Endothelial cell of umbilical vein (primary cell): ENCODE measurements around the gene FOLR3. TPM values are rescaled to one million over a fixed set of nuclear protein-coding genes. Genes with fewer than 3 reads are reported as not detected.

ENCODE experiments used
- BruUV-seq: library from RNA; stranded (reverse); fragments of 400-500 nt; replicated peaks from 2 replicates; lab custom pipeline; 2021; lab: Mats Ljungman, UMichigan
- CTCF ChIA-PET: fragments of 300-600, 350-600 bp; sonication (Branson Sonifier 250); formaldehyde crosslinking; loops from one replicate; lab custom pipeline; 2021; ENCODE audit warnings: antibody characterized with exemption, inconsistent platforms; lab: Charles Lee
- POLR2A ChIA-PET: fragments of 300-600, 350-600 bp; sonication (Branson Sonifier 250); formaldehyde crosslinking; loops from one replicate; lab custom pipeline; 2021; ENCODE audit warnings: antibody characterized with exemption, inconsistent platforms; lab: Charles Lee
- DNase-seq: peaks from one replicate; pipeline ENCODE4 v3.0.0-alpha.2; 2011; ENCODE audit warnings: low read depth, low spot score
- FAIRE-seq: peaks from 2 replicates; lab custom pipeline; 2011; peaks lifted over from hg19 to GRCh38; lab: Jason Lieb, UNC
- H2AFZ ChIP-seq: 2 replicates; pipeline ENCODE4 v1.6.0; 2012; ENCODE audit warnings: low read depth, low read length, control low read depth, inconsistent platforms
- H3K27ac ChIP-seq: 2 replicates; pipeline ENCODE4 v1.5.1; 2011; ENCODE audit warnings: low read depth, mild to moderate bottlenecking, control low read depth, low read length, moderate library complexity; ENCODE audit not compliant: insufficient read depth
- H3K27me3 ChIP-seq, 2 experiments: 2 replicates each; pipeline versions ENCODE4 v1.6.0 to v1.6.1; 2011; ENCODE audit warnings: low read length in 2 of 2, mixed read lengths in 1 of 2; ENCODE audit not compliant: control insufficient read depth in 2 of 2, insufficient read depth in 2 of 2
- H3K36me3 ChIP-seq, 2 experiments: 2 replicates in 1 of 2; 3 replicates in 1 of 2; pipeline ENCODE4 v1.5.1; 2011; ENCODE audit warnings: low read length in 2 of 2, mild to moderate bottlenecking in 1 of 2, moderate library complexity in 1 of 2; ENCODE audit not compliant: control insufficient read depth in 2 of 2, insufficient read depth in 2 of 2; ENCODE audit errors: extremely low read depth in 1 of 2
- H3K4me1 ChIP-seq: 3 replicates; pipeline ENCODE4 v1.5.1; 2011; ENCODE audit warnings: mild to moderate bottlenecking, low read length; ENCODE audit not compliant: control insufficient read depth, insufficient read depth; ENCODE audit errors: extremely low read depth
- H3K4me2 ChIP-seq: 2 replicates; pipeline ENCODE4 v1.6.1; 2011; ENCODE audit warnings: low read length, control low read depth, mixed read lengths; ENCODE audit not compliant: insufficient read depth
- H3K4me3 ChIP-seq, 3 experiments: fragments of 200-600 bp in 1 of 3; sonication (generic), shearing (Covaris generic) in 1 of 3; replicated peaks in 1 of 3; 2 replicates each; pipeline ENCODE4 v1.5.1; 2011 to 2016; ENCODE audit warnings: control low read depth in 3 of 3, low read length in 3 of 3, mild to moderate bottlenecking in 2 of 3, inconsistent platforms in 1 of 3, low read depth in 1 of 3, moderate library complexity in 1 of 3; ENCODE audit not compliant: insufficient read depth in 1 of 3
- H3K79me2 ChIP-seq: 2 replicates; pipeline ENCODE4 v1.6.0; 2012; ENCODE audit warnings: low read length, inconsistent platforms; ENCODE audit not compliant: control insufficient read depth, insufficient read depth
- H3K9ac ChIP-seq: replicated peaks from 2 replicates; pipeline ENCODE3; 2011; ENCODE audit warnings: low read length, control low read depth; ENCODE audit not compliant: insufficient read depth; ENCODE audit errors: extremely low read depth
- H3K9me1 ChIP-seq: replicated peaks from 3 replicates; pipeline ENCODE4 v1.6.0; 2011; ENCODE audit warnings: mild to moderate bottlenecking, low read length; ENCODE audit not compliant: control insufficient read depth, insufficient read depth; ENCODE audit errors: extremely low read depth
- H3K9me3 ChIP-seq: replicated peaks from 2 replicates; pipeline ENCODE4 v1.5.1; 2012; ENCODE audit warnings: low read length, inconsistent platforms; ENCODE audit not compliant: control insufficient read depth, insufficient read depth
- H4K20me1 ChIP-seq: replicated peaks from 2 replicates; pipeline ENCODE3; 2011; ENCODE audit warnings: mild to moderate bottlenecking, low read length; ENCODE audit not compliant: control insufficient read depth, insufficient read depth; ENCODE audit errors: extremely low read depth
- CTCF ChIP-seq, 2 donors: IDR thresholded peaks; 1 replicate in 1 of 2; 2 replicates in 1 of 2; pipeline ENCODE4 v1.5.1; 2011; ENCODE audit warnings: low read length in 2 of 2, mild to moderate bottlenecking in 2 of 2, moderate library complexity in 2 of 2, control low read depth in 1 of 2, inconsistent platforms in 1 of 2, low read depth in 1 of 2; ENCODE audit not compliant: insufficient read depth in 1 of 2; ENCODE audit errors: extremely low read depth in 1 of 2
- EZH2 ChIP-seq: IDR thresholded peaks from 2 replicates; pipeline ENCODE4 v1.6.1; 2012; ENCODE audit warnings: borderline replicate concordance, low read depth, mild to moderate bottlenecking, moderate library complexity, low read length, inconsistent platforms; ENCODE audit not compliant: severe bottlenecking
- FOS ChIP-seq: IDR thresholded peaks from 2 replicates; pipeline ENCODE4 v1.6.1; 2011; ENCODE audit warnings: mild to moderate bottlenecking, low read length, moderate library complexity, borderline replicate concordance; ENCODE audit not compliant: insufficient read depth
- GATA2 ChIP-seq: IDR thresholded peaks from 2 replicates; pipeline ENCODE4 v1.7.0; 2011; ENCODE audit warnings: low read depth, mild to moderate bottlenecking, moderate library complexity, mixed read lengths, low read length; ENCODE audit not compliant: insufficient read length, insufficient read depth
- JUN ChIP-seq: IDR thresholded peaks from 2 replicates; pipeline ENCODE4 v1.6.1; 2011; ENCODE audit warnings: borderline replicate concordance, low read depth; ENCODE audit not compliant: insufficient read length, insufficient read depth
- MAX ChIP-seq: IDR thresholded peaks from 2 replicates; pipeline ENCODE4 v1.6.1; 2011; ENCODE audit not compliant: insufficient read depth, insufficient read length
- MYC ChIP-seq: IDR thresholded peaks from one replicate; pipeline ENCODE4 v1.6.1; 2011; ENCODE audit warnings: mild to moderate bottlenecking, low read depth, low read length
- POLR2A ChIP-seq: IDR thresholded peaks from 2 replicates; pipeline ENCODE4 v1.6.1; 2012; ENCODE audit warnings: low read depth, mild to moderate bottlenecking, control low read depth, low read length
- POLR2AphosphoS5 ChIP-seq: IDR thresholded peaks from 2 replicates; pipeline ENCODE4 v1.6.1; 2012; ENCODE audit warnings: low read depth, mild to moderate bottlenecking, control low read depth, low read length, moderate library complexity; ENCODE audit not compliant: insufficient read depth
- dilution Hi-C: fragments of 300-500 bp; cut with MboI; formaldehyde crosslinking; loops from one replicate; pipeline ENCODE4 v1.15.0; 2019; ENCODE audit warnings: low sequenced_read_pairs; ENCODE audit not compliant: extremely low pct_ligation_motif_present
- intact Hi-C: fragments of 100-400 bp; cut with micrococcal nuclease; formaldehyde crosslinking; loops from one replicate; pipeline ENCODE4 v1.10.0; 2022
- polyA plus RNA-seq, 4 experiments: library from polyadenylated mRNA; depleted of rRNA in 3 of 4; stranded (reverse) in 3 of 4; unstranded in 1 of 4; fragments of >200 nt; gene quantifications; 2 replicates each; pipeline versions ENCODE4 v1.2.1 to v1.2.3, GENCODE V29; 2011 to 2012; ENCODE audit warnings: missing spikeins in 1 of 4
- total RNA-seq: library from RNA; stranded (reverse); gene quantifications from 2 replicates; pipeline ENCODE4 v1.2.3, GENCODE V29; 2021

FOLR3 gene
- total and polyA plus RNA-seq, 2 donors (not counting 3 experiments of a cell fraction or from before 2014, with no cell fraction given) = not detected

GRCh38 chr11:72135891-72136683 is 562 bp downstream of the FOLR3 start:
- Histone ChIP-seq H4K20me1 (no peaks in the 10 kb centered on the region), H3K4me1 (no peaks in the 10 kb centered on the region), H3K27ac (no peak overlapping the region), H3K4me2 (no peak overlapping the region), H3K36me3 (no peaks in the 10 kb centered on the region), H3K9ac (no peak overlapping the region), H3K4me3 (no peak overlapping the region), H2AFZ (no peak overlapping the region), H3K9me3 (no peaks in the 10 kb centered on the region), H3K27me3 (peaks cover 6% of the 10 kb centered on the region in 2 experiments), H3K79me2 (no peaks in the 10 kb centered on the region), H3K9me1 (no peaks in the 10 kb centered on the region)
- POLR2A ChIA-PET = no interaction called here
- no peak for DNase-seq
- no peak for TF ChIP-seq FOS
- TF ChIP-seq JUN = no peak
- TF ChIP-seq POLR2AphosphoS5 = no peak
- TF ChIP-seq MAX = no peak
- TF ChIP-seq MYC = no peak
- no peak for TF ChIP-seq CTCF (IDR thresholded peaks at IDR 0.05; ENCODE audit: extremely low read depth in 1 of 2, insufficient read depth in 1 of 2, low read depth in 1 of 2, low read length in 2 of 2)
- no peak for TF ChIP-seq GATA2
- no peak for TF ChIP-seq POLR2A
- TF ChIP-seq EZH2 = no peak
- no peak for FAIRE-seq
- BruUV-seq = no TSS peak
- dilution Hi-C loops = no loop called here
- CTCF ChIA-PET = interaction anchor here (1.4 to 1.6 kb wide), 3 partner anchors 8 to 111 kb away, joined by 3 to 11 read pairs (median 5); no protein-coding TSS in a partner anchor
- intact Hi-C loops = no loop called here
